Activated CD4-positive, alpha-beta memory T cell treated with anti-CD3 and anti-CD28 coated beads, Interleukin-2, amount 10 ng/mL, durations not matched to agents 7 days and 5 days (primary cell): ENCODE measurements around the gene RLF. TPM values are rescaled to one million over a fixed set of nuclear protein-coding genes. Genes with fewer than 3 reads are reported as not detected.

Source experiments
- CTCF ChIA-PET: fragments of 350-600 bp; sonication (Branson Sonifier 250); formaldehyde crosslinking; loops from one replicate; lab custom pipeline; 2021; ENCODE audit warnings: antibody characterized with exemption, inconsistent platforms; lab: Charles Lee
- POLR2A ChIA-PET: fragments of 350-600 bp; sonication (Branson Sonifier 250); formaldehyde crosslinking; loops from one replicate; lab custom pipeline; 2021; ENCODE audit warnings: antibody characterized with exemption; lab: Charles Lee
- DNase-seq: peaks from one replicate; pipeline ENCODE4 v3.0.0-alpha.2; 2020
- H3K27ac Mint-ChIP-seq: one replicate; pipeline ENCODE4 v1.8.0; 2021; ENCODE audit warnings: mild to moderate bottlenecking, mixed read lengths
- H3K27me3 Mint-ChIP-seq: one replicate; pipeline ENCODE4 v1.8.0; 2021; ENCODE audit warnings: mixed read lengths
- H3K36me3 Mint-ChIP-seq: one replicate; pipeline ENCODE4 v1.8.0; 2021; ENCODE audit warnings: low read depth, mixed read lengths
- H3K4me1 Mint-ChIP-seq: one replicate; pipeline ENCODE4 v1.8.0; 2021; ENCODE audit warnings: mixed read lengths
- H3K4me3 Mint-ChIP-seq: one replicate; pipeline ENCODE4 v1.8.0; 2021; ENCODE audit warnings: mild to moderate bottlenecking, mixed read lengths
- H3K9me3 Mint-ChIP-seq: one replicate; pipeline ENCODE4 v1.8.0; 2021; ENCODE audit warnings: mixed read lengths
- total RNA-seq, 2 experiments: library from RNA; stranded (reverse); gene quantifications; one replicate each; pipeline ENCODE4 v1.2.3, GENCODE V29; 2021

The RLF gene
- total RNA-seq, 2 experiments from 2014 or later = 23.8 to 24.6 TPM

DNA sequence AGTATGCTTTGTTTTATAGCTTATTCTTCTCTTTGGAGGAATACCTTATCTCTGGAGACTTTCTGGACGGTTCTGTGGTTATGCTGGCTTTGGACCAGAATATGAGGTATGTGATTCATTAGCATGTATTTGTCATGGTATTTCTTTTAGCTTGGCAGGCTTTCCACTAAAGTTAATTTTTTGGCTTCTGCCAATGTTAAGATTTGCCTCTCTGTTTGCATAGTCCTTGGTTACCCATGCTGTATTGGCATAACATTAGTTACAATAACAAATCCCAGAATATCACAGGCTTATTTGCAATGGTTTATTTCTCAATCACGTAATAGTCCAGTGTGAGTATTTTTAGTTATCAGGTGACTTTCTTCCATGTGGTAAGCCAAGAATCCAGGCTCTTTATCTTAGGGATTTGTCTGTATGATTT lies 106.6 kb downstream of the RLF start:
- Mint-ChIP-seq H3K4me1 (peaks cover 38% of the 10 kb centered on the region), H3K27me3 (no peaks in the 10 kb centered on the region), H3K36me3 (peaks cover 48% of the 10 kb centered on the region), H3K4me3 (no peak overlapping the region), H3K9me3 (no peaks in the 10 kb centered on the region), H3K27ac (no peak overlapping the region)
- no peak for DNase-seq
- ChIA-PET POLR2A (no interaction called here), CTCF (no interaction called here)

GRCh38 chr1:40268211-40268610 lies 107.0 kb downstream of the RLF start:
- POLR2A ChIA-PET = no interaction called here
- Mint-ChIP-seq H3K4me1 (peaks cover 35% of the 10 kb centered on the region), H3K27me3 (no peaks in the 10 kb centered on the region), H3K9me3 (no peaks in the 10 kb centered on the region), H3K4me3 (no peak overlapping the region), H3K27ac (no peak overlapping the region), H3K36me3 (peaks cover 47% of the 10 kb centered on the region)
- CTCF ChIA-PET = no interaction called here
- DNase-seq = no peak

GRCh38 chr1:40270152-40270834 lies 109.1 kb downstream of the RLF start:
- no peaks in the 10 kb centered on the region for H3K27me3 Mint-ChIP-seq
- ChIA-PET POLR2A (no interaction called here), CTCF (interaction anchor here (0.6 kb wide), 1 partner anchor 165 kb away, joined by 7 read pairs; no protein-coding TSS in a partner anchor)
- DNase-seq = no peak
- H3K27ac Mint-ChIP-seq = peak overlapping the region; percentile 18
- H3K36me3 Mint-ChIP-seq = peaks cover 54% of the 10 kb centered on the region
- H3K4me3 Mint-ChIP-seq = no peak overlapping the region
- H3K9me3 Mint-ChIP-seq = no peaks in the 10 kb centered on the region
- H3K4me1 Mint-ChIP-seq = peaks cover 28% of the 10 kb centered on the region

GRCh38 chr1:40272653-40273213 lies 111.5 kb downstream of the RLF start:
- no peak overlapping the region for H3K4me3 Mint-ChIP-seq
- POLR2A ChIA-PET = interaction anchor here (0.9 to 1.2 kb wide), 2 partner anchors 14 to 17 kb away, joined by 3 read pairs; partner anchors contain the start of gene ZMPSTE24
- CTCF ChIA-PET = interaction anchor here (0.7 to 1.5 kb wide), 4 partner anchors 9 to 189 kb away, joined by 3 to 5 read pairs (median 4); no protein-coding TSS in a partner anchor
- H3K4me1 Mint-ChIP-seq = peaks cover 23% of the 10 kb centered on the region
- H3K27ac Mint-ChIP-seq = no peak overlapping the region
- H3K27me3 Mint-ChIP-seq = no peaks in the 10 kb centered on the region
- H3K9me3 Mint-ChIP-seq = no peaks in the 10 kb centered on the region
- no peak for DNase-seq
- peaks cover 54% of the 10 kb centered on the region for H3K36me3 Mint-ChIP-seq

DNA sequence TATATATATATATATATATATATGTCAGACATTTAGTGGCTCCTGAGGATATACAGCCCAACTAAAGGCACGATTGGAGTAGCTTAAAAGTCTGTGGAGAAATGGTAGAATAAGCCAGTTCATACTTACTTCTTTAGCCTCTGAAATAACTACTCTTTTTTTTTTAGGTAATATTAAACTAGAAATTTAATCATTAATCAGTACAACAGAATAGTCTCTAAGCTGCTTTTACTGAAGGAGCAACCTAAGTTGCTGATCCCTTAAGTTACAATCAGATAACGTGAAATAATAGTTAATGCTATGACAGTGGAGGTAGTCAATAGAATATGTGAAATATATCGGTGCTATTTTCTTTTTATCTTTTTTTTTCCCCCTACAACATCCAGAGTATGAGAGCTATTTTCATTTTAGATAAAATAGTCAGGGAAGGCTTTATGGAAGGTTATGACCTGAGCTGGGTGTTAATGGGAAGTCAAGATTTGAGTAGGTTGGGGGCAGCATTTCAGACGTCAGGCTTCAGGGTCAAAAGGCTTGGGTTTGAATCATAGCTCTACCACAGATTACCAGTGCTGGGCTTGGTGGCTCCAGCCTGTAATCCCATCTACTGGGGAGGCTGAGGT lies 112.5 kb downstream of the RLF start:
- no peak overlapping the region for H3K27ac Mint-ChIP-seq
- H3K4me1 Mint-ChIP-seq = peaks cover 20% of the 10 kb centered on the region
- H3K4me3 Mint-ChIP-seq = no peak overlapping the region
- H3K27me3 Mint-ChIP-seq = no peaks in the 10 kb centered on the region
- H3K36me3 Mint-ChIP-seq = peaks cover 50% of the 10 kb centered on the region
- CTCF ChIA-PET = interaction anchor here (0.7 to 1.2 kb wide), 4 partner anchors 8 to 190 kb away, joined by 3 to 5 read pairs (median 3); no protein-coding TSS in a partner anchor
- POLR2A ChIA-PET = interaction anchor here (0.9 to 1.2 kb wide), 2 partner anchors 15 to 16 kb away, joined by 3 read pairs; partner anchors contain the start of gene ZMPSTE24
- DNase-seq = no peak
- no peaks in the 10 kb centered on the region for H3K9me3 Mint-ChIP-seq

DNA sequence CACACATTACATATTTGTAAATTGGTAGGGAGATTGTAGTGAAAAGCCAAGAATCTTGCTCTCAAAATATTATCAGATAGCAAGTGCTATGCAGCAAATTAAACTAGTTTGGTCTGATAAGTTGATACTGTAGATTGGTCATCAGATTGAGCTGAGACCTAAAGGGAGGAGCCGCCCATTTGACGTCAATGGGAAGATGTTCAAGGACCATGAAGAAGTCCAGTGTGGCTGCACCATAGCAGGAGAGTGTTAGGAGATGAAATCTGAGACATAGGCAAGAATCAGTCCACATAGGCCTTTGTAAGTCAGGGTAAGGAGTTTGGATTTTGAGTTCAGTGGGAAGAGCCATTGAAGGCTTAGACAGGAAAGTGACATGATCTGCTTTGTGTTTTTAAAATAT lies 113.1 kb downstream of the RLF start:
- POLR2A ChIA-PET = no interaction called here
- Mint-ChIP-seq H3K4me3 (no peak overlapping the region), H3K27me3 (no peaks in the 10 kb centered on the region), H3K9me3 (no peaks in the 10 kb centered on the region), H3K4me1 (peaks cover 20% of the 10 kb centered on the region), H3K27ac (no peak overlapping the region), H3K36me3 (peaks cover 51% of the 10 kb centered on the region)
- CTCF ChIA-PET = interaction anchor here (1.1 kb wide), 1 partner anchor 64 kb away, joined by 3 read pairs; no protein-coding TSS in a partner anchor
- no peak for DNase-seq

DNA sequence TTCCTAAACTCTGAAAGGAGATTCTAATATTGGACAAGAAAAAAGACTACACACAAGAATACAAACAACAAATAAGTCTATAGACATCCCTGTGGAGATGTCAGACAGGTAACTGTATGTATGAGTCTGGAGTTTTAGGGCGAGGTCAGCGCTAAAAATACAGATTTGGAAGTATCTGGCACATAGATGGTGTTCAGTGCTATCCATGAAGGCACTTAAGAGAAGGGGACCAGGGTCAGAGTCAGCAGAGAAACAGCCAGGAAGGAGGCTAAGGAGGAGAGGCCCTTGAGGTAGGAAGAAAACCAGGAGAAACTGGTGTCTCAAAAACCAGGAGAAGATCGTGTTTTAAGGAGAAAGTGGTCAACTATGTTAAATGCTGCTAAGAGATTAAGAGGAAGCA lies 114.9 kb downstream of the RLF start:
- no peak overlapping the region for H3K27ac Mint-ChIP-seq
- no peaks in the 10 kb centered on the region for H3K27me3 Mint-ChIP-seq
- DNase-seq = no peak
- H3K4me3 Mint-ChIP-seq = no peak overlapping the region
- H3K4me1 Mint-ChIP-seq = peaks cover 8% of the 10 kb centered on the region
- CTCF ChIA-PET = interaction anchor here (0.8 to 1.2 kb wide), 2 partner anchors 123 to 226 kb away, joined by 4 to 5 read pairs; no protein-coding TSS in a partner anchor
- POLR2A ChIA-PET = no interaction called here
- H3K9me3 Mint-ChIP-seq = no peaks in the 10 kb centered on the region
- H3K36me3 Mint-ChIP-seq = peaks cover 48% of the 10 kb centered on the region

DNA sequence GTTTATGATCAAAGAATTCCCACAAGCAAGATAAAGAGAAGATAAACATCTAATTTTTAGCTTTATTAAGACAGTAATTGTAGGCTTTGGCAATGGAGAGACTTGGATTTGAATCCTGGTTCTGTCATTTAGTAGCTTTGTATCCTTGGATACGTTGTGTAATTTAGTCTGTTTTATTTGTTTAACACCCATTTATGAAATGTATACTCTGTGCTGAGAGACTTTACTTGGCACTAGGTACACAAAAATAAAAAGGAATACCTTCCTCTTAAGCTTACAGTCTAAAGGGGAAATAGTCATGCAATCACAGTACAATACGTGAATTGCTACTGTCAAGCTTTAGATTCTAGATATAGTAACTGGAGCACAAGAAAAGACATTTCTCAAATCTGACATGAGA lies 120.7 kb downstream of the RLF start:
- Mint-ChIP-seq H3K9me3 (no peaks in the 10 kb centered on the region), H3K4me1 (no peaks in the 10 kb centered on the region), H3K4me3 (no peak overlapping the region), H3K36me3 (peaks cover 29% of the 10 kb centered on the region), H3K27me3 (no peaks in the 10 kb centered on the region), H3K27ac (no peak overlapping the region)
- ChIA-PET POLR2A (interaction anchor here (1.0 to 1.5 kb wide), 2 partner anchors 22 to 169 kb away, joined by 3 read pairs; no protein-coding TSS in a partner anchor), CTCF (interaction anchor here (1.0 to 1.7 kb wide), 6 partner anchors 9 to 138 kb away, joined by 3 to 8 read pairs (median 6); no protein-coding TSS in a partner anchor)
- DNase-seq = no peak

Other genes starting within 250 kb of the RLF start
- 1 to 10 TPM; 2.4 to 2.5 TPM for gene MFSD2A, start 206.2 kb upstream of the RLF start, total RNA-seq
- gene CAP1, start 120.7 kb upstream of the RLF start, total RNA-seq = 100 to 1,000 TPM; 890 to 908 TPM
- gene PPT1, start 64.1 kb upstream of the RLF start, total RNA-seq = 10 to 100 TPM; 76.9 to 83.4 TPM
- gene TMCO2, start 86.5 kb downstream of the RLF start, total RNA-seq = not detected
- 10 to 100 TPM; 23.8 to 25.4 TPM for gene ZMPSTE24, start 96.8 kb downstream of the RLF start, total RNA-seq
- gene COL9A2, start 155.9 kb downstream of the RLF start, total RNA-seq = 1 to 10 TPM; 7.2 to 8.2 TPM
- gene SMAP2, start 212.3 kb downstream of the RLF start, total RNA-seq = 100 to 1,000 TPM; 172 to 173 TPM